Stimulated activated effector memory CD8-positive, alpha-beta T cell treated with anti-CD3 and anti-CD28 coated beads, Interleukin-12 subunit alpha, Interleukin-12 subunit beta, amount 100 ng/mL, for 72 hours (primary cell): Measurements from ENCODE around the gene TIMM17A.
"Not testable (repeated sequence)": the region's sequence is repeated elsewhere in the genome, so short reads cannot be mapped to it uniquely, and the experiment has no call there.

Experiments used
- ATAC-seq: fragments of 150-1000 bp; cut with Tn5 transposase; 2 replicates; pipeline ENCODE4 v1.10.0; 2021
- DNase-seq, 2 donors: peaks; one replicate each; pipeline ENCODE4 v3.0.0; 2021 to 2022; ENCODE audit warnings: low spot score in 2 of 2
- H3K27ac Mint-ChIP-seq: one replicate; pipeline ENCODE4 v1.8.0; 2022; ENCODE audit warnings: mild to moderate bottlenecking, mixed read lengths
- H3K36me3 Mint-ChIP-seq: one replicate; pipeline ENCODE4 v1.8.0; 2022; ENCODE audit warnings: mild to moderate bottlenecking, mixed read lengths
- H3K4me1 Mint-ChIP-seq: one replicate; pipeline ENCODE4 v1.8.0; 2022; ENCODE audit warnings: mixed read lengths
- H3K4me3 Mint-ChIP-seq: one replicate; pipeline ENCODE4 v1.8.0; 2022; ENCODE audit warnings: mild to moderate bottlenecking, mixed read lengths
- H3K9me3 Mint-ChIP-seq: one replicate; pipeline ENCODE4 v1.8.0; 2022; ENCODE audit warnings: mixed read lengths

TIMM17A gene

GRCh38 chr1:201930803-201931202 is 24.5 kb upstream of the TIMM17A start:
- Mint-ChIP-seq H3K4me1 (no peaks in the 10 kb centered on the region), H3K4me3 (no peak overlapping the region), H3K9me3 (no peaks in the 10 kb centered on the region), H3K36me3 (no peaks in the 10 kb centered on the region), H3K27ac (no peak overlapping the region)
- ATAC-seq = no peak
- DNase-seq = no peak

GRCh38 chr1:201933840-201934430 is 21.4 kb upstream of the TIMM17A start:
- H3K4me1 Mint-ChIP-seq = no peaks in the 10 kb centered on the region

GRCh38 chr1:201937624-201938213 is 17.6 kb upstream of the TIMM17A start:
- no peaks in the 10 kb centered on the region for H3K36me3 Mint-ChIP-seq
- no peaks in the 10 kb centered on the region for H3K9me3 Mint-ChIP-seq
- no peak overlapping the region for H3K4me3 Mint-ChIP-seq
- no peaks in the 10 kb centered on the region for H3K4me1 Mint-ChIP-seq
- no peak for DNase-seq
- H3K27ac Mint-ChIP-seq = no peak overlapping the region
- ATAC-seq = no peak

More at GRCh38 chr1:201933840-201934430, 21.4 kb upstream of the TIMM17A start:
- Mint-ChIP-seq H3K9me3 (no peaks in the 10 kb centered on the region), H3K27ac (no peak overlapping the region), H3K36me3 (no peaks in the 10 kb centered on the region), H3K4me3 (no peak overlapping the region)
- DNase-seq (no peak), ATAC-seq (no peak)

GRCh38 chr1:201938440-201939035 is 16.8 kb upstream of the TIMM17A start:
- H3K36me3 Mint-ChIP-seq = no peaks in the 10 kb centered on the region
- H3K9me3 Mint-ChIP-seq = no peaks in the 10 kb centered on the region
- no peaks in the 10 kb centered on the region for H3K4me1 Mint-ChIP-seq
- no peak for DNase-seq
- no peak for ATAC-seq
- H3K4me3 Mint-ChIP-seq = no peak overlapping the region
- no peak overlapping the region for H3K27ac Mint-ChIP-seq

GRCh38 chr1:201939148-201939547 is 16.2 kb upstream of the TIMM17A start:
- no peaks in the 10 kb centered on the region for H3K36me3 Mint-ChIP-seq
- DNase-seq (no peak), ATAC-seq (no peak)
- H3K4me1 Mint-ChIP-seq = no peaks in the 10 kb centered on the region
- no peak overlapping the region for H3K4me3 Mint-ChIP-seq
- no peak overlapping the region for H3K27ac Mint-ChIP-seq
- H3K9me3 Mint-ChIP-seq = no peaks in the 10 kb centered on the region

- no peak for ATAC-seq
- no peaks in the 10 kb centered on the region for H3K9me3 Mint-ChIP-seq
- H3K36me3 Mint-ChIP-seq = no peaks in the 10 kb centered on the region
- no peak overlapping the region for H3K4me3 Mint-ChIP-seq
- H3K27ac Mint-ChIP-seq = no peak overlapping the region
- no peaks in the 10 kb centered on the region for H3K4me1 Mint-ChIP-seq
- DNase-seq = no peak
Observed at GRCh38 chr1:201939574-201939973, 15.7 kb upstream of the TIMM17A start.

- ATAC-seq, H3K4me1 Mint-ChIP-seq, H3K36me3 Mint-ChIP-seq, H3K27ac Mint-ChIP-seq, H3K9me3 Mint-ChIP-seq, H3K4me3 Mint-ChIP-seq, DNase-seq: not testable (repeated sequence)
Observed at GRCh38 chr1:201940316-201940715, 15.0 kb upstream of the TIMM17A start.

- H3K36me3 Mint-ChIP-seq = no peaks in the 10 kb centered on the region
- ATAC-seq = no peak
- no peak overlapping the region for H3K27ac Mint-ChIP-seq
- H3K4me1 Mint-ChIP-seq = peaks cover 9% of the 10 kb centered on the region
- no peak overlapping the region for H3K4me3 Mint-ChIP-seq
- no peaks in the 10 kb centered on the region for H3K9me3 Mint-ChIP-seq
- DNase-seq = no peak
Observed at GRCh38 chr1:201941420-201942128, 13.7 kb upstream of the TIMM17A start.

- no peak overlapping the region for H3K27ac Mint-ChIP-seq
- no peaks in the 10 kb centered on the region for H3K9me3 Mint-ChIP-seq
Observed at GRCh38 chr1:201942129-201942495, 13.2 kb upstream of the TIMM17A start.

GRCh38 chr1:201944002-201944401 is 11.3 kb upstream of the TIMM17A start:
- Mint-ChIP-seq H3K27ac (no peak overlapping the region), H3K4me3 (no peak overlapping the region), H3K36me3 (no peaks in the 10 kb centered on the region), H3K4me1 (peaks cover 15% of the 10 kb centered on the region), H3K9me3 (no peaks in the 10 kb centered on the region)
- DNase-seq = no peak
- ATAC-seq = no peak

More at GRCh38 chr1:201942129-201942495, 13.2 kb upstream of the TIMM17A start:
- no peak overlapping the region for H3K4me3 Mint-ChIP-seq
- no peaks in the 10 kb centered on the region for H3K36me3 Mint-ChIP-seq
- peaks cover 14% of the 10 kb centered on the region for H3K4me1 Mint-ChIP-seq
- DNase-seq (no peak), ATAC-seq (no peak)

GRCh38 chr1:201944639-201945038 is 10.7 kb upstream of the TIMM17A start:
- Mint-ChIP-seq H3K36me3 (no peaks in the 10 kb centered on the region), H3K9me3 (no peaks in the 10 kb centered on the region), H3K4me1 (peaks cover 15% of the 10 kb centered on the region), H3K4me3 (no peak overlapping the region), H3K27ac (no peak overlapping the region)
- ATAC-seq (no peak), DNase-seq (no peak)

- Mint-ChIP-seq H3K4me3 (no peak overlapping the region), H3K9me3 (no peaks in the 10 kb centered on the region), H3K4me1 (peaks cover 15% of the 10 kb centered on the region), H3K27ac (no peak overlapping the region), H3K36me3 (no peaks in the 10 kb centered on the region)
- DNase-seq (no peak), ATAC-seq (no peak)
Observed at GRCh38 chr1:201945157-201945556, 10.1 kb upstream of the TIMM17A start.

GRCh38 chr1:201945863-201946223 is 9.5 kb upstream of the TIMM17A start:
- peak overlapping the region; percentile 56 for H3K4me3 Mint-ChIP-seq

GRCh38 chr1:201946224-201946908 is 8.9 kb upstream of the TIMM17A start, which contains the start of gene LMOD1:
LMOD1 (minus strand) TSS chr1:201946548; CDS start chr1:201946340, 208 bp downstream.
- Mint-ChIP-seq H3K4me3 (peak within 1 kb of the TSS; percentile 56), H3K4me1 (peaks cover 15% of the 10 kb centered on the region), H3K9me3 (no peaks in the 10 kb centered on the region), H3K36me3 (no peaks in the 10 kb centered on the region), H3K27ac (peak within 1 kb of the TSS; percentile 36)
- no peak for DNase-seq
- ATAC-seq = peak; percentile 52

More at GRCh38 chr1:201945863-201946223, 9.5 kb upstream of the TIMM17A start:
- peaks cover 15% of the 10 kb centered on the region for H3K4me1 Mint-ChIP-seq
- H3K9me3 Mint-ChIP-seq = no peaks in the 10 kb centered on the region
- DNase-seq (no peak), ATAC-seq (no peak)
- H3K36me3 Mint-ChIP-seq = no peaks in the 10 kb centered on the region
- H3K27ac Mint-ChIP-seq = no peak overlapping the region

GRCh38 chr1:201947697-201948008 is 7.7 kb upstream of the TIMM17A start:
- H3K4me1 Mint-ChIP-seq = peaks cover 15% of the 10 kb centered on the region
- no peak overlapping the region for H3K4me3 Mint-ChIP-seq
- no peaks in the 10 kb centered on the region for H3K36me3 Mint-ChIP-seq
- no peaks in the 10 kb centered on the region for H3K9me3 Mint-ChIP-seq
- ATAC-seq = no peak
- no peak for DNase-seq
- no peak overlapping the region for H3K27ac Mint-ChIP-seq
